GM23338 (cell line): Measurements from ENCODE around the gene IFTAP. TPM values are rescaled to one million over a fixed set of nuclear protein-coding genes. Genes with fewer than 3 reads are reported as not detected.

Experiments
- ATAC-seq: fragments of 200-7000 bp; cut with Tn5 transposase; 3 replicates; pipeline ENCODE4 v1.9.1; 2020
- DNase-seq: peaks from one replicate; pipeline ENCODE4 v3.0.0-alpha.2; 2015; ENCODE audit warnings: low spot score
- H2AFZ ChIP-seq: fragments of 200-600 bp; sonication (generic); 2 replicates; pipeline ENCODE4 v1.8.0; 2016; ENCODE audit warnings: antibody characterized with exemption, mild to moderate bottlenecking, moderate library complexity
- H3F3A ChIP-seq: fragments of 200-600 bp; sonication (generic); replicated peaks from 2 replicates; pipeline ENCODE4 v1.8.0; 2017; ENCODE audit warnings: antibody characterized with exemption, mixed run types, low read depth
- H3K27ac ChIP-seq: fragments of 200-600 bp; sonication (generic); 2 replicates; pipeline ENCODE4 v1.6.1; 2016; ENCODE audit warnings: low read depth
- H3K27me3 ChIP-seq: fragments of 200-600 bp; sonication (generic); 2 replicates; pipeline ENCODE4 v1.8.0; 2016; ENCODE audit warnings: mild to moderate bottlenecking, mixed run types, moderate library complexity; ENCODE audit not compliant: insufficient read depth
- H3K36me3 ChIP-seq: fragments of 200-600 bp; sonication (generic); 2 replicates; pipeline ENCODE4 v1.8.0; 2016; ENCODE audit warnings: mild to moderate bottlenecking; ENCODE audit not compliant: insufficient read depth
- H3K4me1 ChIP-seq: fragments of 200-600 bp; sonication (generic); 2 replicates; pipeline ENCODE4 v1.8.0; 2016; ENCODE audit warnings: mild to moderate bottlenecking, moderate library complexity; ENCODE audit not compliant: insufficient read depth
- H3K4me2 ChIP-seq: fragments of 200-600 bp; sonication (generic); 2 replicates; pipeline ENCODE4 v1.7.1; 2017; ENCODE audit warnings: mixed run types
- H3K4me3 ChIP-seq: fragments of 200-600 bp; sonication (generic); 2 replicates; pipeline ENCODE4 v1.6.1; 2016; ENCODE audit warnings: mixed run types
- H3K79me2 ChIP-seq: fragments of 200-600 bp; sonication (generic); replicated peaks from 2 replicates; pipeline ENCODE4 v1.8.0; 2017; ENCODE audit warnings: mild to moderate bottlenecking; ENCODE audit not compliant: insufficient read depth
- H3K9me2 ChIP-seq: fragments of 200-600 bp; sonication (generic); 2 replicates; pipeline ENCODE4 v1.8.0; 2017; ENCODE audit not compliant: insufficient read depth
- H4K20me1 ChIP-seq: fragments of 200-600 bp; sonication (generic); replicated peaks from 2 replicates; pipeline ENCODE4 v1.8.0; 2017; ENCODE audit warnings: mild to moderate bottlenecking; ENCODE audit not compliant: insufficient read depth
- H3K27ac Mint-ChIP-seq: 2 replicates; pipeline ENCODE4 v1.8.0; 2020; ENCODE audit warnings: inconsistent platforms, mild to moderate bottlenecking, moderate library complexity, mixed read lengths
- H3K27me3 Mint-ChIP-seq: 3 replicates; pipeline ENCODE4 v1.8.0; 2022; ENCODE audit warnings: low read depth, mild to moderate bottlenecking, moderate library complexity, mixed read lengths, inconsistent platforms; ENCODE audit not compliant: insufficient read depth, poor library complexity
- H3K36me3 Mint-ChIP-seq: 3 replicates; pipeline ENCODE4 v1.8.0; 2021; ENCODE audit warnings: low read depth, mild to moderate bottlenecking, inconsistent platforms, moderate library complexity, mixed read lengths
- H3K4me1 Mint-ChIP-seq: 3 replicates; pipeline ENCODE4 v1.8.0; 2020; ENCODE audit warnings: mild to moderate bottlenecking, inconsistent platforms, mixed read lengths
- H3K4me3 Mint-ChIP-seq: 3 replicates; pipeline ENCODE4 v1.8.0; 2021; ENCODE audit warnings: moderate library complexity, mild to moderate bottlenecking, inconsistent platforms, mixed read lengths
- H3K9me3 Mint-ChIP-seq: 3 replicates; pipeline ENCODE4 v1.8.0; 2020; ENCODE audit warnings: moderate library complexity, mild to moderate bottlenecking, inconsistent platforms, mixed read lengths
- CTCF ChIP-seq, 2 experiments: fragments of 200-600 bp in 1 of 2; sonication (generic) in 1 of 2; conservative IDR thresholded peaks; 2 replicates each; pipeline versions ENCODE4 v1.5.1 to v1.6.1; 2016 to 2017; ENCODE audit warnings: antibody characterized with exemption in 2 of 2, low read depth in 2 of 2, mild to moderate bottlenecking in 2 of 2, moderate library complexity in 1 of 2
- ETS1 ChIP-seq: IDR thresholded peaks from 2 replicates; pipeline ENCODE4 v1.6.1; 2016; ENCODE audit warnings: antibody characterized with exemption
- EZH2 ChIP-seq: fragments of 200-600 bp; sonication (generic); IDR thresholded peaks from one replicate; pipeline ENCODE4 v1.8.0; 2017; ENCODE audit warnings: antibody characterized with exemption, mild to moderate bottlenecking, low read depth; ENCODE audit not compliant: unreplicated experiment
- EZH2phosphoT487 ChIP-seq: fragments of 200-600 bp; sonication (generic); IDR thresholded peaks from one replicate; pipeline ENCODE4 v1.8.1; 2018; ENCODE audit warnings: antibody characterized with exemption; ENCODE audit not compliant: unreplicated experiment
- POLR2AphosphoS5 ChIP-seq: IDR thresholded peaks from 2 replicates; pipeline ENCODE4 v1.6.1; 2016; ENCODE audit warnings: antibody characterized with exemption, low read depth
- ZNF114 ChIP-seq: fragments of 250-450 bp; sonication (Bioruptor Pico); IDR thresholded peaks from 2 replicates; pipeline ENCODE4 v1.5.0; 2020; ENCODE audit warnings: mild to moderate bottlenecking, moderate library complexity
- ZNF331 ChIP-seq: fragments of 250-450 bp; sonication (Bioruptor Pico); IDR thresholded peaks from 2 replicates; pipeline ENCODE4 v1.5.0; 2020; ENCODE audit warnings: low read depth, mild to moderate bottlenecking, moderate library complexity
- ZNF462 ChIP-seq: fragments of 250-450 bp; sonication (Bioruptor Pico); IDR thresholded peaks from 2 replicates; pipeline ENCODE4 v1.5.0; 2020; ENCODE audit warnings: mild to moderate bottlenecking, moderate library complexity
- polyA plus RNA-seq: library from polyadenylated mRNA; unstranded; fragments of >200 nt; fragmentation: Nextera tagmentation; extraction: Ambion mirVana; gene quantifications from 2 replicates; pipeline ENCODE4 v1.2.1, GENCODE V29; 2016
- total RNA-seq: library from RNA; depleted of rRNA; stranded (reverse); fragments of >200 nt; shearing (Covaris generic); gene quantifications from 2 replicates; pipeline ENCODE4 v1.2.3, GENCODE V29; 2014

Gene IFTAP
- total and polyA plus RNA-seq, 2 experiments from 2014 or later = 17.1 to 39.1 TPM

- H3K4me3 ChIP-seq = no peak overlapping the region
- no peaks in the 10 kb centered on the region for H3K36me3 Mint-ChIP-seq
- no peaks in the 10 kb centered on the region for H3K27me3 ChIP-seq
- H3F3A ChIP-seq = no peaks in the 10 kb centered on the region
- no peak overlapping the region for H3K4me3 Mint-ChIP-seq
- no peaks in the 10 kb centered on the region for H3K9me3 Mint-ChIP-seq
- no peak for ATAC-seq
- H3K27me3 Mint-ChIP-seq = no peaks in the 10 kb centered on the region
- H3K27ac ChIP-seq = no peak overlapping the region
- DNase-seq = no peak
- no peaks in the 10 kb centered on the region for H3K79me2 ChIP-seq
- no peaks in the 10 kb centered on the region for H3K9me2 ChIP-seq
- no peak overlapping the region; the same call in 1 of the 2 replicates for H3K27ac Mint-ChIP-seq
- H3K36me3 ChIP-seq = no peaks in the 10 kb centered on the region
- no peaks in the 10 kb centered on the region for H3K4me1 ChIP-seq
- H3K4me1 Mint-ChIP-seq = no peaks in the 10 kb centered on the region
- H4K20me1 ChIP-seq = 0 out of 2 replicates have a peak, but pooled peaks cover 3% of the 10 kb centered on the region
- H3K4me2 ChIP-seq = no peak overlapping the region
- H2AFZ ChIP-seq = no peak overlapping the region
- TF ChIP-seq EZH2 = no peak
- TF ChIP-seq POLR2AphosphoS5 = no peak
- TF ChIP-seq ZNF331 (CRISPR knock-in tag) = no peak
- no peak for TF ChIP-seq ZNF462 (CRISPR knock-in tag)
- TF ChIP-seq CTCF (conservative IDR thresholded peaks at IDR 0.05; ENCODE audit: low read depth in 2 of 2) = no peak
- no peak for TF ChIP-seq ZNF114 (CRISPR knock-in tag)
- TF ChIP-seq ETS1 = no peak
- no peak for TF ChIP-seq EZH2phosphoT487
These were observed 11.2 kb downstream of the IFTAP start for GRCh38 chr11:36605221-36606216.
